IPS-18c (cell line): Measurements from ENCODE around the gene PLEKHA8.

Source experiments
- H3K4me3 ChIP-seq: 2 replicates; pipeline ENCODE4 v1.7.0; 2013; ENCODE audit warnings: low read depth, mild to moderate bottlenecking, low read length, moderate library complexity; ENCODE audit not compliant: insufficient read depth
- H3K9me3 ChIP-seq: one replicate; pipeline ENCODE4 v1.6.1; 2013; ENCODE audit warnings: mild to moderate bottlenecking, low read length, moderate library complexity; ENCODE audit not compliant: control insufficient read depth, insufficient read depth

PLEKHA8 gene

GRCh38 chr7:30166841-30167235 is 138.6 kb downstream of the PLEKHA8 start:
- Histone ChIP-seq H3K9me3 (no peaks in the 10 kb centered on the region), H3K4me3 (no peak overlapping the region)

- Histone ChIP-seq H3K4me3 (no peak overlapping the region), H3K9me3 (no peaks in the 10 kb centered on the region)
Observed at GRCh38 chr7:30167901-30168300, 139.7 kb downstream of the PLEKHA8 start.

GRCh38 chr7:30168835-30169573 is 140.8 kb downstream of the PLEKHA8 start:
- peak overlapping the region; percentile 36; the same call in 1 of the 2 replicates for H3K4me3 ChIP-seq

GRCh38 chr7:30169579-30169978 is 141.4 kb downstream of the PLEKHA8 start:
- Histone ChIP-seq H3K9me3 (no peaks in the 10 kb centered on the region), H3K4me3 (no peak overlapping the region)

More at GRCh38 chr7:30168835-30169573, 140.8 kb downstream of the PLEKHA8 start:
- H3K9me3 ChIP-seq, result no peaks in the 10 kb centered on the region

GRCh38 chr7:30170476-30171205 is 142.4 kb downstream of the PLEKHA8 start:
- no peaks in the 10 kb centered on the region for H3K9me3 ChIP-seq
- H3K4me3 ChIP-seq, result no peak overlapping the region

GRCh38 chr7:30171766-30172447 is 143.7 kb downstream of the PLEKHA8 start:
- Histone ChIP-seq H3K9me3 (no peaks in the 10 kb centered on the region), H3K4me3 (no peak overlapping the region)

- H3K9me3 ChIP-seq, result no peaks in the 10 kb centered on the region
- H3K4me3 ChIP-seq, result no peak overlapping the region
Observed at GRCh38 chr7:30172451-30172850, 144.2 kb downstream of the PLEKHA8 start.

- no peaks in the 10 kb centered on the region for H3K9me3 ChIP-seq
- no peak overlapping the region for H3K4me3 ChIP-seq
Observed at GRCh38 chr7:30173058-30173897, 145.1 kb downstream of the PLEKHA8 start.

GRCh38 chr7:30175180-30175579 is 147.0 kb downstream of the PLEKHA8 start:
- H3K4me3 ChIP-seq, result no peak overlapping the region
- H3K9me3 ChIP-seq, result no peaks in the 10 kb centered on the region

GRCh38 chr7:30175636-30176147 is 147.5 kb downstream of the PLEKHA8 start:
- H3K4me3 ChIP-seq, result no peak overlapping the region
- no peaks in the 10 kb centered on the region for H3K9me3 ChIP-seq

- no peak overlapping the region for H3K4me3 ChIP-seq
- H3K9me3 ChIP-seq, result no peaks in the 10 kb centered on the region
Observed at GRCh38 chr7:30176463-30177109, 148.4 kb downstream of the PLEKHA8 start.

GRCh38 chr7:30177186-30177585 is 149.0 kb downstream of the PLEKHA8 start:
- no peak overlapping the region for H3K4me3 ChIP-seq

GRCh38 chr7:30177965-30178364 is 149.8 kb downstream of the PLEKHA8 start:
- no peak overlapping the region for H3K4me3 ChIP-seq

More at GRCh38 chr7:30177186-30177585, 149.0 kb downstream of the PLEKHA8 start:
- H3K9me3 ChIP-seq, result no peaks in the 10 kb centered on the region

GRCh38 chr7:30178748-30179436 is 150.7 kb downstream of the PLEKHA8 start:
- Histone ChIP-seq H3K4me3 (no peak overlapping the region), H3K9me3 (no peaks in the 10 kb centered on the region)

More at GRCh38 chr7:30177965-30178364, 149.8 kb downstream of the PLEKHA8 start:
- no peaks in the 10 kb centered on the region for H3K9me3 ChIP-seq
